HEK293 (cell line): ENCODE measurements around the gene MATCAP1.

Experiments
- CTCF ChIA-PET: fragments of 350-600 bp; formaldehyde crosslinking; extraction: SDS; loops from one replicate; lab custom pipeline; 2021; ENCODE audit warnings: antibody characterized with exemption; lab: Yijun Ruan, JAX
- POLR2A ChIA-PET: fragments of 300-600 bp; formaldehyde crosslinking; extraction: SDS; loops from one replicate; lab custom pipeline; 2020; ENCODE audit warnings: antibody characterized with exemption, inconsistent platforms; lab: Yijun Ruan, JAX
- H3K27ac ChIP-seq: fragments of 200-500 bp; sonication (Bioruptor generic); 2 replicates; pipeline ENCODE4 v1.5.1; 2014; ENCODE audit warnings: low read depth, low read length, control low read depth, inconsistent platforms; ENCODE audit errors: extremely low read depth
- H3K36me3 ChIP-seq, 2 experiments: fragments of 200-500 bp in 1 of 2; sonication (Bioruptor generic) in 1 of 2; 1 replicate in 1 of 2; 2 replicates in 1 of 2; pipeline ENCODE4 v1.5.1; 2014 to 2017; ENCODE audit warnings: inconsistent platforms in 2 of 2, low read length in 2 of 2; ENCODE audit not compliant: control insufficient read depth in 2 of 2, insufficient read depth in 1 of 2
- H3K4me1 ChIP-seq: fragments of 200-500 bp; sonication (Bioruptor generic); 2 replicates; pipeline ENCODE4 v1.5.1; 2014; ENCODE audit warnings: mild to moderate bottlenecking, low read length, inconsistent platforms; ENCODE audit not compliant: control insufficient read depth, insufficient read depth
- H3K4me3 ChIP-seq: 2 replicates; pipeline ENCODE4 v1.5.1; 2011; ENCODE audit warnings: low read depth, mild to moderate bottlenecking, control low read depth, low read length, moderate library complexity
- H3K9me3 ChIP-seq: fragments of 200-500 bp; sonication (Bioruptor generic); 2 replicates; pipeline ENCODE4 v1.5.1; 2014; ENCODE audit warnings: low read depth, low read length, inconsistent platforms; ENCODE audit not compliant: control insufficient read depth, insufficient read depth
- GLI2 ChIP-seq: fragments of 450-650 bp; formaldehyde crosslinking; IDR thresholded peaks from 2 replicates; pipeline ENCODE4; 2017; ENCODE audit warnings: missing biosample characterization, missing genetic modification characterization, low read depth, borderline replicate concordance
- SP2 ChIP-seq: fragments of 450-650 bp; formaldehyde crosslinking; IDR thresholded peaks from 2 replicates; pipeline ENCODE4 v1.5.1; 2016; ENCODE audit warnings: missing biosample characterization, missing genetic modification characterization
- WT1 ChIP-seq: fragments of 450-650 bp; formaldehyde crosslinking; IDR thresholded peaks from 2 replicates; pipeline ENCODE4 v1.5.1; 2016; ENCODE audit warnings: missing biosample characterization, missing genetic modification characterization
- ZNF202 ChIP-seq: fragments of 450-650 bp; formaldehyde crosslinking; IDR thresholded peaks from 2 replicates; pipeline ENCODE4 v1.5.1; 2016; ENCODE audit warnings: missing biosample characterization, missing genetic modification characterization, borderline replicate concordance
- ZNF266 ChIP-seq: fragments of 450-650 bp; formaldehyde crosslinking; IDR thresholded peaks from 2 replicates; pipeline ENCODE4 v1.5.1; 2016; ENCODE audit warnings: missing biosample characterization, missing genetic modification characterization, low read depth
- ZNF623 ChIP-seq: fragments of 450-650 bp; formaldehyde crosslinking; IDR thresholded peaks from 2 replicates; pipeline ENCODE4 v1.5.1; 2016; ENCODE audit warnings: missing biosample characterization, missing genetic modification characterization
- ZNF626 ChIP-seq: fragments of 450-650 bp; sonication (Bioruptor Pico); formaldehyde crosslinking; IDR thresholded peaks from 2 replicates; pipeline ENCODE4 v1.5.1; 2018; ENCODE audit warnings: missing biosample characterization, missing genetic modification characterization, inconsistent platforms
- ZNF629 ChIP-seq: fragments of 450-650 bp; formaldehyde crosslinking; IDR thresholded peaks from 2 replicates; pipeline ENCODE4 v1.5.1; 2017; ENCODE audit warnings: missing biosample characterization, missing genetic modification characterization
- ZNF701 ChIP-seq: fragments of 450-650 bp; formaldehyde crosslinking; IDR thresholded peaks from 2 replicates; pipeline ENCODE4 v1.5.1; 2016; ENCODE audit warnings: missing biosample characterization, missing genetic modification characterization
- ZNF768 ChIP-seq: fragments of 450-650 bp; formaldehyde crosslinking; IDR thresholded peaks from 2 replicates; pipeline ENCODE4 v1.5.1; 2018; ENCODE audit warnings: missing biosample characterization, mild to moderate bottlenecking, missing genetic modification characterization
- TF ChIP-seq, protein P1 (sequence below): fragments of 450-650 bp; formaldehyde crosslinking; IDR thresholded peaks from 2 replicates; pipeline ENCODE4 v1.5.1; 2016; ENCODE audit warnings: missing biosample characterization, missing genetic modification characterization, borderline replicate concordance
- TF ChIP-seq, protein P2 (sequence below): fragments of 450-650 bp; formaldehyde crosslinking; IDR thresholded peaks from 2 replicates; pipeline ENCODE4 v1.5.1; 2016; ENCODE audit warnings: missing biosample characterization, missing genetic modification characterization, low read depth
- TF ChIP-seq, protein P3 (sequence below): fragments of 450-650 bp; formaldehyde crosslinking; IDR thresholded peaks from 2 replicates; pipeline ENCODE4 v1.5.0; 2017; ENCODE audit warnings: missing biosample characterization, missing genetic modification characterization, borderline replicate concordance
- TF ChIP-seq, protein P4 (sequence below): fragments of 450-650 bp; formaldehyde crosslinking; IDR thresholded peaks from 2 replicates; pipeline ENCODE4 v1.5.1; 2016; ENCODE audit warnings: missing biosample characterization, missing genetic modification characterization
- TF ChIP-seq, protein P5 (sequence below): fragments of 450-650 bp; formaldehyde crosslinking; IDR thresholded peaks from 2 replicates; pipeline ENCODE4 v1.5.1; 2016; ENCODE audit warnings: missing biosample characterization, missing genetic modification characterization
- TF ChIP-seq, protein P6 (sequence below): fragments of 450-650 bp; formaldehyde crosslinking; IDR thresholded peaks from 2 replicates; pipeline ENCODE4 v1.5.1; 2016; ENCODE audit warnings: missing biosample characterization, missing genetic modification characterization
- TF ChIP-seq, protein P7 (sequence below): fragments of 450-650 bp; formaldehyde crosslinking; IDR thresholded peaks from 2 replicates; pipeline ENCODE4 v1.5.1; 2016; ENCODE audit warnings: missing biosample characterization, missing genetic modification characterization
- TF ChIP-seq, protein P8 (sequence below): IDR thresholded peaks from 2 replicates; pipeline ENCODE4 v1.6.1; 2011; ENCODE audit warnings: mild to moderate bottlenecking, low read depth, low read length, borderline replicate concordance

Gene MATCAP1

DNA sequence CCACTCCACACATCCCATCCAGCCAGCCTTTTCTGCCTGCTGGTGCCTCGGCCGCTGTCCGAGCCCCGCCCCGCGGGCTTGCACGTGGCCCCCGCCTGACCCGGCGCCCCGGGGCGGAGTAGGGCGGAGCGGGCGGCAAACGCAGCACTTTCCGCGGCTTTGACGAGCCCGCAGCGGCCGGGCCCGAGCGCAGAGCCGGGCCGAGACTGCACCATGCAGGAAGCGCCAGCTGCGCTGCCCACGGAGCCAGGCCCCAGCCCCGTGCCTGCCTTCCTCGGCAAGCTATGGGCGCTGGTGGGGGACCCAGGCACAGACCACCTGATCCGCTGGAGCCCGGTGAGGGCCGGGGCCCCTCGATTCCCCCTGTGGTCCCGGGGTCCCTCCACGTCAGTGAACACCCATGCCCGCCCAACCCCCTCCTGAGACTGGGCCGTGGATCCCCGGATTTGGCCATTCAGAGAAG, 19.1 kb downstream of the MATCAP1 start, which contains the start of gene HSF4:
HSF4 (plus strand) TSS at position 147 of the 463 bp plus-strand sequence; CDS start at position 214, 67 bp downstream.
- Histone ChIP-seq H3K27ac (no peak within 1 kb of the TSS), H3K4me3 (no peak within 1 kb of the TSS), H3K9me3 (no peaks in the 10 kb centered on the region), H3K4me1 (no peaks in the 10 kb centered on the region), H3K36me3 (peaks cover 0 to 3% of the 10 kb centered on the region in 2 experiments; a peak in 1 of 3 replicates)
- ChIA-PET CTCF (interaction anchor here (0.5 to 0.6 kb wide), 2 partner anchors 11 to 114 kb away, joined by 3 read pairs; no protein-coding TSS in a partner anchor), POLR2A (no interaction called here)
- TF ChIP-seq GLI2 (tag by site-specific recombination) (no peak), ZNF701 (tag by site-specific recombination) (no peak), ZNF626 (tag by site-specific recombination) (no peak), ZNF768 (tag by site-specific recombination) (no peak), ZNF623 (tag by site-specific recombination) (no peak), SP2 (no peak), ZNF629 (tag by site-specific recombination) (no peak), ZNF202 (no peak), WT1 (tag by site-specific recombination) (no peak), ZNF266 (no peak)
- TF ChIP-seq, protein P1, sequence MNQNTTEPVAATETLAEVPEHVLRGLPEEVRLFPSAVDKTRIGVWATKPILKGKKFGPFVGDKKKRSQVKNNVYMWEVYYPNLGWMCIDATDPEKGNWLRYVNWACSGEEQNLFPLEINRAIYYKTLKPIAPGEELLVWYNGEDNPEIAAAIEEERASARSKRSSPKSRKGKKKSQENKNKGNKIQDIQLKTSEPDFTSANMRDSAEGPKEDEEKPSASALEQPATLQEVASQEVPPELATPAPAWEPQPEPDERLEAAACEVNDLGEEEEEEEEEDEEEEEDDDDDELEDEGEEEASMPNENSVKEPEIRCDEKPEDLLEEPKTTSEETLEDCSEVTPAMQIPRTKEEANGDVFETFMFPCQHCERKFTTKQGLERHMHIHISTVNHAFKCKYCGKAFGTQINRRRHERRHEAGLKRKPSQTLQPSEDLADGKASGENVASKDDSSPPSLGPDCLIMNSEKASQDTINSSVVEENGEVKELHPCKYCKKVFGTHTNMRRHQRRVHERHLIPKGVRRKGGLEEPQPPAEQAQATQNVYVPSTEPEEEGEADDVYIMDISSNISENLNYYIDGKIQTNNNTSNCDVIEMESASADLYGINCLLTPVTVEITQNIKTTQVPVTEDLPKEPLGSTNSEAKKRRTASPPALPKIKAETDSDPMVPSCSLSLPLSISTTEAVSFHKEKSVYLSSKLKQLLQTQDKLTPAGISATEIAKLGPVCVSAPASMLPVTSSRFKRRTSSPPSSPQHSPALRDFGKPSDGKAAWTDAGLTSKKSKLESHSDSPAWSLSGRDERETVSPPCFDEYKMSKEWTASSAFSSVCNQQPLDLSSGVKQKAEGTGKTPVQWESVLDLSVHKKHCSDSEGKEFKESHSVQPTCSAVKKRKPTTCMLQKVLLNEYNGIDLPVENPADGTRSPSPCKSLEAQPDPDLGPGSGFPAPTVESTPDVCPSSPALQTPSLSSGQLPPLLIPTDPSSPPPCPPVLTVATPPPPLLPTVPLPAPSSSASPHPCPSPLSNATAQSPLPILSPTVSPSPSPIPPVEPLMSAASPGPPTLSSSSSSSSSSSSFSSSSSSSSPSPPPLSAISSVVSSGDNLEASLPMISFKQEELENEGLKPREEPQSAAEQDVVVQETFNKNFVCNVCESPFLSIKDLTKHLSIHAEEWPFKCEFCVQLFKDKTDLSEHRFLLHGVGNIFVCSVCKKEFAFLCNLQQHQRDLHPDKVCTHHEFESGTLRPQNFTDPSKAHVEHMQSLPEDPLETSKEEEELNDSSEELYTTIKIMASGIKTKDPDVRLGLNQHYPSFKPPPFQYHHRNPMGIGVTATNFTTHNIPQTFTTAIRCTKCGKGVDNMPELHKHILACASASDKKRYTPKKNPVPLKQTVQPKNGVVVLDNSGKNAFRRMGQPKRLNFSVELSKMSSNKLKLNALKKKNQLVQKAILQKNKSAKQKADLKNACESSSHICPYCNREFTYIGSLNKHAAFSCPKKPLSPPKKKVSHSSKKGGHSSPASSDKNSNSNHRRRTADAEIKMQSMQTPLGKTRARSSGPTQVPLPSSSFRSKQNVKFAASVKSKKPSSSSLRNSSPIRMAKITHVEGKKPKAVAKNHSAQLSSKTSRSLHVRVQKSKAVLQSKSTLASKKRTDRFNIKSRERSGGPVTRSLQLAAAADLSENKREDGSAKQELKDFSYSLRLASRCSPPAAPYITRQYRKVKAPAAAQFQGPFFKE (tag by site-specific recombination), result no peak
- TF ChIP-seq, protein P2, sequence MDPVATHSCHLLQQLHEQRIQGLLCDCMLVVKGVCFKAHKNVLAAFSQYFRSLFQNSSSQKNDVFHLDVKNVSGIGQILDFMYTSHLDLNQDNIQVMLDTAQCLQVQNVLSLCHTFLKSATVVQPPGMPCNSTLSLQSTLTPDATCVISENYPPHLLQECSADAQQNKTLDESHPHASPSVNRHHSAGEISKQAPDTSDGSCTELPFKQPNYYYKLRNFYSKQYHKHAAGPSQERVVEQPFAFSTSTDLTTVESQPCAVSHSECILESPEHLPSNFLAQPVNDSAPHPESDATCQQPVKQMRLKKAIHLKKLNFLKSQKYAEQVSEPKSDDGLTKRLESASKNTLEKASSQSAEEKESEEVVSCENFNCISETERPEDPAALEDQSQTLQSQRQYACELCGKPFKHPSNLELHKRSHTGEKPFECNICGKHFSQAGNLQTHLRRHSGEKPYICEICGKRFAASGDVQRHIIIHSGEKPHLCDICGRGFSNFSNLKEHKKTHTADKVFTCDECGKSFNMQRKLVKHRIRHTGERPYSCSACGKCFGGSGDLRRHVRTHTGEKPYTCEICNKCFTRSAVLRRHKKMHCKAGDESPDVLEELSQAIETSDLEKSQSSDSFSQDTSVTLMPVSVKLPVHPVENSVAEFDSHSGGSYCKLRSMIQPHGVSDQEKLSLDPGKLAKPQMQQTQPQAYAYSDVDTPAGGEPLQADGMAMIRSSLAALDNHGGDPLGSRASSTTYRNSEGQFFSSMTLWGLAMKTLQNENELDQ (tag by site-specific recombination), result no peak
- TF ChIP-seq, protein P3, sequence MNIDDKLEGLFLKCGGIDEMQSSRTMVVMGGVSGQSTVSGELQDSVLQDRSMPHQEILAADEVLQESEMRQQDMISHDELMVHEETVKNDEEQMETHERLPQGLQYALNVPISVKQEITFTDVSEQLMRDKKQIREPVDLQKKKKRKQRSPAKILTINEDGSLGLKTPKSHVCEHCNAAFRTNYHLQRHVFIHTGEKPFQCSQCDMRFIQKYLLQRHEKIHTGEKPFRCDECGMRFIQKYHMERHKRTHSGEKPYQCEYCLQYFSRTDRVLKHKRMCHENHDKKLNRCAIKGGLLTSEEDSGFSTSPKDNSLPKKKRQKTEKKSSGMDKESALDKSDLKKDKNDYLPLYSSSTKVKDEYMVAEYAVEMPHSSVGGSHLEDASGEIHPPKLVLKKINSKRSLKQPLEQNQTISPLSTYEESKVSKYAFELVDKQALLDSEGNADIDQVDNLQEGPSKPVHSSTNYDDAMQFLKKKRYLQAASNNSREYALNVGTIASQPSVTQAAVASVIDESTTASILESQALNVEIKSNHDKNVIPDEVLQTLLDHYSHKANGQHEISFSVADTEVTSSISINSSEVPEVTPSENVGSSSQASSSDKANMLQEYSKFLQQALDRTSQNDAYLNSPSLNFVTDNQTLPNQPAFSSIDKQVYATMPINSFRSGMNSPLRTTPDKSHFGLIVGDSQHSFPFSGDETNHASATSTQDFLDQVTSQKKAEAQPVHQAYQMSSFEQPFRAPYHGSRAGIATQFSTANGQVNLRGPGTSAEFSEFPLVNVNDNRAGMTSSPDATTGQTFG (tag by site-specific recombination), result no peak
- TF ChIP-seq, protein P4, sequence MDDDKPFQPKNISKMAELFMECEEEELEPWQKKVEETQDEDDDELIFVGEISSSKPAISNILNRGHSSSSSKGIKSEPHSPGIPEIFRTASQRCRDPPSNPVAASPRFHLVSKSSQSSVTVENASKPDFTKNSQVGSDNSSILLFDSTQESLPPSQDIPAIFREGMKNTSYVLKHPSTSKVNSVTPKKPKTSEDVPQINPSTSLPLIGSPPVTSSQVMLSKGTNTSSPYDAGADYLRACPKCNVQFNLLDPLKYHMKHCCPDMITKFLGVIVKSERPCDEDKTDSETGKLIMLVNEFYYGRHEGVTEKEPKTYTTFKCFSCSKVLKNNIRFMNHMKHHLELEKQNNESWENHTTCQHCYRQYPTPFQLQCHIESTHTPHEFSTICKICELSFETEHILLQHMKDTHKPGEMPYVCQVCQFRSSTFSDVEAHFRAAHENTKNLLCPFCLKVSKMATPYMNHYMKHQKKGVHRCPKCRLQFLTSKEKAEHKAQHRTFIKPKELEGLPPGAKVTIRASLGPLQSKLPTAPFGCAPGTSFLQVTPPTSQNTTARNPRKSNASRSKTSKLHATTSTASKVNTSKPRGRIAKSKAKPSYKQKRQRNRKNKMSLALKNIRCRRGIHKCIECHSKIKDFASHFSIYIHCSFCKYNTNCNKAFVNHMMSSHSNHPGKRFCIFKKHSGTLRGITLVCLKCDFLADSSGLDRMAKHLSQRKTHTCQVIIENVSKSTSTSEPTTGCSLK (tag by site-specific recombination), result no peak
- TF ChIP-seq, protein P5, sequence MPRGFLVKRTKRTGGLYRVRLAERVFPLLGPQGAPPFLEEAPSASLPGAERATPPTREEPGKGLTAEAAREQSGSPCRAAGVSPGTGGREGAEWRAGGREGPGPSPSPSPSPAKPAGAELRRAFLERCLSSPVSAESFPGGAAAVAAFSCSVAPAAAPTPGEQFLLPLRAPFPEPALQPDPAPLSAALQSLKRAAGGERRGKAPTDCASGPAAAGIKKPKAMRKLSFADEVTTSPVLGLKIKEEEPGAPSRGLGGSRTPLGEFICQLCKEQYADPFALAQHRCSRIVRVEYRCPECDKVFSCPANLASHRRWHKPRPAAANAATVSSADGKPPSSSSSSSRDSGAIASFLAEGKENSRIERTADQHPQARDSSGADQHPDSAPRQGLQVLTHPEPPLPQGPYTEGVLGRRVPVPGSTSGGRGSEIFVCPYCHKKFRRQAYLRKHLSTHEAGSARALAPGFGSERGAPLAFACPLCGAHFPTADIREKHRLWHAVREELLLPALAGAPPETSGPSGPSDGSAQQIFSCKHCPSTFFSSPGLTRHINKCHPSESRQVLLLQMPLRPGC (tag by site-specific recombination), result no peak
- TF ChIP-seq, protein P6, sequence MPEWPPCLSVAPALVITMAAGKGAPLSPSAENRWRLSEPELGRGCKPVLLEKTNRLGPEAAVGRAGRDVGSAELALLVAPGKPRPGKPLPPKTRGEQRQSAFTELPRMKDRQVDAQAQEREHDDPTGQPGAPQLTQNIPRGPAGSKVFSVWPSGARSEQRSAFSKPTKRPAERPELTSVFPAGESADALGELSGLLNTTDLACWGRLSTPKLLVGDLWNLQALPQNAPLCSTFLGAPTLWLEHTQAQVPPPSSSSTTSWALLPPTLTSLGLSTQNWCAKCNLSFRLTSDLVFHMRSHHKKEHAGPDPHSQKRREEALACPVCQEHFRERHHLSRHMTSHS (tag by site-specific recombination), result no peak
- TF ChIP-seq, protein P7, sequence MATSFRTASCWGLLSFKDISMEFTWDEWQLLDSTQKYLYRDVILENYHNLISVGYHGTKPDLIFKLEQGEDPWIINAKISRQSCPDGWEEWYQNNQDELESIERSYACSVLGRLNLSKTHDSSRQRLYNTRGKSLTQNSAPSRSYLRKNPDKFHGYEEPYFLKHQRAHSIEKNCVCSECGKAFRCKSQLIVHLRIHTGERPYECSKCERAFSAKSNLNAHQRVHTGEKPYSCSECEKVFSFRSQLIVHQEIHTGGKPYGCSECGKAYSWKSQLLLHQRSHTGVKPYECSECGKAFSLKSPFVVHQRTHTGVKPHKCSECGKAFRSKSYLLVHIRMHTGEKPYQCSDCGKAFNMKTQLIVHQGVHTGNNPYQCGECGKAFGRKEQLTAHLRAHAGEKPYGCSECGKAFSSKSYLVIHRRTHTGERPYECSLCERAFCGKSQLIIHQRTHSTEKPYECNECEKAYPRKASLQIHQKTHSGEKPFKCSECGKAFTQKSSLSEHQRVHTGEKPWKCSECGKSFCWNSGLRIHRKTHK, result no peak
- TF ChIP-seq, protein P8, sequence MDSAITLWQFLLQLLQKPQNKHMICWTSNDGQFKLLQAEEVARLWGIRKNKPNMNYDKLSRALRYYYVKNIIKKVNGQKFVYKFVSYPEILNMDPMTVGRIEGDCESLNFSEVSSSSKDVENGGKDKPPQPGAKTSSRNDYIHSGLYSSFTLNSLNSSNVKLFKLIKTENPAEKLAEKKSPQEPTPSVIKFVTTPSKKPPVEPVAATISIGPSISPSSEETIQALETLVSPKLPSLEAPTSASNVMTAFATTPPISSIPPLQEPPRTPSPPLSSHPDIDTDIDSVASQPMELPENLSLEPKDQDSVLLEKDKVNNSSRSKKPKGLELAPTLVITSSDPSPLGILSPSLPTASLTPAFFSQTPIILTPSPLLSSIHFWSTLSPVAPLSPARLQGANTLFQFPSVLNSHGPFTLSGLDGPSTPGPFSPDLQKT, result no peak
